ENCODE measurements around the gene SQOR. TPM values are rescaled to one million over a fixed set of nuclear protein-coding genes. Genes with fewer than 3 reads are reported as not detected.
A peak's percentile ranks its signal among the peaks of the same experiment; 100 is the strongest.
"Not testable (repeated sequence)": the region's sequence is repeated elsewhere in the genome, so short reads cannot be mapped to it uniquely, and the experiment has no call there.

Gene SQOR
- total RNA-seq, 1 donor from 2014 or later: 11.5 TPM

DNA sequence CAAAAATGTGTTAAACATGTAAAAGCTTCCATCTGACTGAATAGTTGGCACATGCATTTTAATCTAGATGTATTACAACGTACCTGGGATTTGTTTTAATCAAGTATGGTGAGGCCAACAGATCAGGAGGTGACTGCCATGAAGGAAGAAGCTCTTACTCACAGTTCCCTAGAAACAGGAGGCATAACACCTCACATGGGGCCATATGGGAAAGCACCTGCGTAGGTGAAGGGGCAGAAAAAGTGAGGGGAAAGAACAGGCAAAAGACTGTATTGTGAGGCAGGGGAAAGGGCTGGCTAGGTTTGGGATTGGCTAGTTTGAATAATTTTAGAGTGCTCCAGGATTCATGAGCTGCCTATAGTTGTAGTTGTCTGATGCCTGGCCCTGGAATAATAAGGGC, 9.6 kb downstream of the SQOR start:
- no peak overlapping the region for H3K4me3 ChIP-seq (ENCODE audit: low read length in 3 of 3)
- no peak overlapping the region for H3K9ac ChIP-seq (ENCODE audit: low read depth in 1 of 3, low read length in 3 of 3)
- H3K9me3 ChIP-seq (ENCODE audit: control insufficient read depth in 3 of 3, low read length in 3 of 3): no peaks in the 10 kb centered on the region
- no peaks in the 10 kb centered on the region for H3K27me3 ChIP-seq (ENCODE audit: control insufficient read depth in 3 of 3, insufficient read depth in 3 of 3, low read length in 3 of 3)
- peaks cover 37 to 67% (median 51%) of the 10 kb centered on the region in 3 donors for H3K4me1 ChIP-seq (ENCODE audit: control insufficient read depth in 3 of 3, insufficient read depth in 3 of 3, low read length in 3 of 3)
- H3K27ac ChIP-seq (ENCODE audit: low read depth, low read length): no peak overlapping the region
- H3K36me3 ChIP-seq (ENCODE audit: control insufficient read depth in 3 of 3, insufficient read depth in 3 of 3, low read length in 3 of 3): no peaks in the 10 kb centered on the region

DNA sequence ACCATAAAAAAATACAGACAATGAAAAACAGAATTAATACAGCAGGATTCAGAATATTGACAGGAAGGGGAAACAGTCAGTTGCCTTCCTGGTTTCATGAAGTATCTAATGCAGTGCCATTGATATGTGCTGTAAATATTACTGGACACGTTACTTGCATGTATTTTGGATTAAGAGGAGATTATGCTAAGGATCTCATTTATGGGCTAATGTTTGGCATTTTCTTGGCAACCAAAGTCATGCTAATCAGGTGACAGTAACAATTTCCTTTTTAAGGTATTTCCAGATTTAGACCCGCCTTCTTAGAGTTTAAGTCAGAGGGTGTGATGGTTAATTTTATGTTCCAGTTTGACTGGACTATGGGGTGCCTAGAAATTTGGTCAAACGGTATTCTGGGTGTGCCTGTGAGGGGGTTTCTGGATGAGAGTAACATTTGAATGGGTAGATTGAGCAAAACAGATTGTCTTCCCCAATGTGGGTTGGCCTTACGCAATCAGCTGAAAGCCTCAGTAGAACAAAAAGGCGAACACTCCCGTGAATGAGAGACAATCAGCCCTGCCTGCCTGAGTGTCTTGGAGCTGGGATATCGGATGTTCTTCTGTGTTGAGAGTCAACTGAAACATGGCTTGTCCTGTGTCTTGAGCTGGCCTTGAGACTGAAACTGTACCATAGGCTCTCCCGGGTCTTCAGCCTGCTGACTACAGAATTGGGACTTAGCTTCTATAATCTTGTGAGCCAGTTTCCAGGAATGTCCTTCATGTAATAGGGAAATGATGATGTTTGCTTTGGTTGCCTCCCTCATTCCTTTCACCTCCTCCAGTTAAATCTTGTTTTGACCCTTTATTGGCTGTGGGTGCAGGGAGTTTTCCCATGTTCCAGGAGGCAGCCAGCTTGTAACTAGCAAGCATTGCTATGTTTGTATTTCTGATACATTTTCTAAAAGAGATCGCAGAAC, 10.5 kb downstream of the SQOR start:
- Histone ChIP-seq H3K27ac (ENCODE audit: low read depth, low read length) (peak overlapping the region; percentile 31), H3K27me3 (ENCODE audit: control insufficient read depth in 3 of 3, insufficient read depth in 3 of 3, low read length in 3 of 3) (no peaks in the 10 kb centered on the region), H3K4me3 (ENCODE audit: low read length in 3 of 3) (no peak overlapping the region), H3K36me3 (ENCODE audit: control insufficient read depth in 3 of 3, insufficient read depth in 3 of 3, low read length in 3 of 3) (no peaks in the 10 kb centered on the region), H3K9ac (ENCODE audit: low read depth in 1 of 3, low read length in 3 of 3) (no peak overlapping the region), H3K4me1 (ENCODE audit: control insufficient read depth in 3 of 3, insufficient read depth in 3 of 3, low read length in 3 of 3) (peaks cover 37 to 70% (median 49%) of the 10 kb centered on the region in 3 donors), H3K9me3 (ENCODE audit: control insufficient read depth in 3 of 3, low read length in 3 of 3) (no peaks in the 10 kb centered on the region)

DNA sequence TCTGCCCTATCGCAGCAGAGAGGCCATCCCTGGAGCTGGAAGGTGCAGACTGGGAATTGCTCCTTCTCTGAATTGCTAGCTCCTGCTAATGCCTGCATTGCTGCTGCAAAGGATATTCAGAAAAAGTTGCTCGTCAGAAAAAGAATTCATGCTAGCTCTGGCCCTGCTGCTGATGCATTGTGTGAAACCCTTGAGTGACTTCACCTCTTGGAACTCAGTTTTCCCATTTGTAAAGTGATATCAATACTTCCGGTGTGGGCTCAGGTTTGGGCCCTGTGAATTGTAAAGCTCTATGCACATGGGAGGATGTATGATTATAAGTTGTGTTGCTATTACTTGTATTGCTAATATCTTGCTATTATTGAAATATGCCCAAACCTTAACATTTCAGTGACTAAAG, 11.4 kb downstream of the SQOR start:
- no peaks in the 10 kb centered on the region for H3K27me3 ChIP-seq (ENCODE audit: control insufficient read depth in 3 of 3, insufficient read depth in 3 of 3, low read length in 3 of 3)
- peaks cover 31 to 63% (median 40%) of the 10 kb centered on the region in 3 donors for H3K4me1 ChIP-seq (ENCODE audit: control insufficient read depth in 3 of 3, insufficient read depth in 3 of 3, low read length in 3 of 3)
- H3K36me3 ChIP-seq (ENCODE audit: control insufficient read depth in 3 of 3, insufficient read depth in 3 of 3, low read length in 3 of 3): no peaks in the 10 kb centered on the region
- H3K9ac ChIP-seq (ENCODE audit: low read depth in 1 of 3, low read length in 3 of 3): no peak overlapping the region
- H3K4me3 ChIP-seq (ENCODE audit: low read length in 3 of 3): no peak overlapping the region
- no peak overlapping the region for H3K27ac ChIP-seq (ENCODE audit: low read depth, low read length)
- no peaks in the 10 kb centered on the region for H3K9me3 ChIP-seq (ENCODE audit: control insufficient read depth in 3 of 3, low read length in 3 of 3)

DNA sequence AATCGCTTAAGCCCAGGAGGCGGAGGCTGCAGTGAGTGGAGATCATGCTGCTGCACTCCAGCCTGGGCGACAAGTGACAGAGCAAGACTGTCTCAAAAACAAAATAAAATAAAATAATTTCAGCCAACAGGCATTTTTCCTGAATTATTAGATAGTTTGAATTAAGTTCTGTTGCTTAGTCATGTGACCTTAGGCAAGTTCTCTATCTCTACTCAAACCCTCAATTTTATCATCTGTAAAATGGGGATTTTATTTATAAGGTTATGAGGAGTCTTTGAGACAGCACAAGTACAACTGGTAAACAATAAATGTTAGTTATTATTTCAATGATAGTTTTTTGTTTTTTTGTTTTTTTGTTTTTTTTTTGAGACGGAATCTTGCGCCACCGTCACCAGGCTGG, 13.0 kb downstream of the SQOR start:
- H3K9me3 ChIP-seq (ENCODE audit: control insufficient read depth in 3 of 3, low read length in 3 of 3): no peaks in the 10 kb centered on the region
- peaks cover 15 to 47% (median 25%) of the 10 kb centered on the region in 3 donors for H3K4me1 ChIP-seq (ENCODE audit: control insufficient read depth in 3 of 3, insufficient read depth in 3 of 3, low read length in 3 of 3)
- H3K36me3 ChIP-seq (ENCODE audit: control insufficient read depth in 3 of 3, insufficient read depth in 3 of 3, low read length in 3 of 3): no peaks in the 10 kb centered on the region
- H3K27ac ChIP-seq (ENCODE audit: low read depth, low read length): no peak overlapping the region
- H3K9ac ChIP-seq (ENCODE audit: low read depth in 1 of 3, low read length in 3 of 3): no peak overlapping the region
- H3K27me3 ChIP-seq (ENCODE audit: control insufficient read depth in 3 of 3, insufficient read depth in 3 of 3, low read length in 3 of 3): no peaks in the 10 kb centered on the region
- H3K4me3 ChIP-seq (ENCODE audit: low read length in 3 of 3): no peak overlapping the region

DNA sequence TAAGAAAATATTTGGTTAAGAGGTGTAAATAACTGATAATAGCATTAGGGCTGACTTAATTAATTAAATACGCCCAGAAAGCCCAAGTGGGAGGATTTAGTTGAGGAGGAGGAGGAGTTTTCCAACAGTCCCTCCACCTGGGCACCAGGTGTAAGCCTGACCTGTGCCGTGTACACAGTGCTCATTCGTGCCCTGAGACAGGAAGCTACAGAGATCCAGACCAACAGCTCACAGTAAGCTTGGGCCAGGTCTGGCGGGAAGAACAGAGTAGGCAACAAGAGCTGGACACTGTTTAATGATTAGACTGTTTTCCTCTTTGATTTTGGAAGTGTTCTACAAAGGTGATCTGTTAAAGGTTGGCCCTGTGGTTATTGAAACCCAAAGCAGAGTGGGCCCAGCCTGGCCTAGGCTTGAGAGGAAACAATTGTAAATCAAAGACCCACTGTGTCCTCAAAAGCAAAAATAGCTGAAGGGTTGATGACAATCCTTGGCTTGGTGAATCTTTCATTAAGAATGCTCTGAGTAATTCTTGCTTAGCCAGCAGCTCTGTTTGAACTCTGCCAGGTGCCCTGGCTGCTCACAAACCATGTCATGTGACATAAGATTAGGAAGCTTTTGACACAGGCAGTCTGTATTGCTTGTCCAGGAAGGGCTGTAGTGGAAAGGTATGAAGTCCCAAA, 13.8 kb downstream of the SQOR start:
- Histone ChIP-seq H3K4me3 (ENCODE audit: low read length in 3 of 3) (no peak overlapping the region), H3K9me3 (ENCODE audit: control insufficient read depth in 3 of 3, low read length in 3 of 3) (no peaks in the 10 kb centered on the region), H3K9ac (ENCODE audit: low read depth in 1 of 3, low read length in 3 of 3) (no peak overlapping the region), H3K27me3 (ENCODE audit: control insufficient read depth in 3 of 3, insufficient read depth in 3 of 3, low read length in 3 of 3) (no peaks in the 10 kb centered on the region), H3K36me3 (ENCODE audit: control insufficient read depth in 3 of 3, insufficient read depth in 3 of 3, low read length in 3 of 3) (no peaks in the 10 kb centered on the region), H3K27ac (ENCODE audit: low read depth, low read length) (peak overlapping the region; percentile 57), H3K4me1 (ENCODE audit: control insufficient read depth in 3 of 3, insufficient read depth in 3 of 3, low read length in 3 of 3) (peaks cover 13 to 49% (median 26%) of the 10 kb centered on the region in 3 donors)

DNA sequence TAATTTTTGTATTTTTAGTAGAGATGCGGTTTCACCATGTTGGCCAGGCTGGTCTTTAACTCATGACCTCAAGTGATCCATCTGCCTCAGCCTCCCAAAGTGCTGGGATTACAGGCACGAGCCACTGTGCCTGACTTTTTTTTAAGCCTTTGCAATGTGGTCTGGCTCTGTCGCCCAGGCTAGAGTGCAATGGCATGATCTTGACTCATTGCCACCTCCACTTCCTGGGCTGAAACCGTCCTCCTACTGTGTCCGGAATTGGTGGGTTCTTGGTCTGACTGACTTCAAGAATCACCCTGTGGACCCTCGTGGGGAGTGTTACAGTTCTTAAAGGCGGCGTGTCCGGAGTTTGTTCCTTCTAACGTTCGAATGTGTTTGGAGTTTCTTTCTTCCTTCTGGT, 15.2 kb downstream of the SQOR start:
- H3K4me1 ChIP-seq (ENCODE audit: control insufficient read depth in 3 of 3, insufficient read depth in 3 of 3, low read length in 3 of 3): peaks cover 13 to 41% (median 26%) of the 10 kb centered on the region in 3 donors
- not testable (repeated sequence) for H3K27me3 ChIP-seq (ENCODE audit: control insufficient read depth in 3 of 3, insufficient read depth in 3 of 3, low read length in 3 of 3); H3K9me3 ChIP-seq (ENCODE audit: control insufficient read depth in 3 of 3, low read length in 3 of 3); H3K9ac ChIP-seq (ENCODE audit: low read depth in 1 of 3, low read length in 3 of 3); H3K4me3 ChIP-seq (ENCODE audit: low read length in 3 of 3); H3K27ac ChIP-seq (ENCODE audit: low read depth, low read length); H3K36me3 ChIP-seq (ENCODE audit: control insufficient read depth in 3 of 3, insufficient read depth in 3 of 3, low read length in 3 of 3)

DNA sequence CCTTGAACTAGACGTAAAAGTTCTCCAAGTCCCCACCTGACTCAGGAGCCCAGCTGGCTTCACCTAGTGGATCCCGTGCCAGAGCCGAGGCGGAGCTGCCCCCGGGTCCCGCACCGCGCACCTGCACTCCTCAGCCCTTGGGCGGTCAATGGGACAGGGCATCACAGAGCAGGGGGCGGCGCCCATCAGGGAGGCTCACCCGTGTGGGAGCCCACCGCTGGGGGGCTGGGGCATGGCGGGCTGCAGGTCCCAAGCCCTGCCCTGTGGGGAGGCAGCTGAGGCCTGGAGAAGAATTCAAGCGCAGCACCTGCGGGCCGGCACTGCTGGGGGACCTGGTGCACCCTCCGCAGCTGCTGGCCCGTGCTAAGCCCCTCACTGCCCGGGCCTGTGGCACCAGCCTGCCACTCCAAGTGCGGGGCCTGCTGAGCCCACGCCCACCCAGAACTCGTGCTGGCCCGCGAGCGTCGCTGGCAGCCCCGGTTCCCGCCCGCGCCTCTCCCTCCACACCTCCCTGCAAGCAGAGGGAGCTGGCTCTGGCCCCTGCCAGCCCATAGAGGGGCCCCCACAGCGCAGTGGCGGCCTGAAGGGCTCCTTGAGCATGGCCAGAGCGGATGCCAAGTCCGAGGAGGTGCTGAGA, 16.2 kb downstream of the SQOR start:
- Histone ChIP-seq H3K4me1 (ENCODE audit: control insufficient read depth in 3 of 3, insufficient read depth in 3 of 3, low read length in 3 of 3) (peaks cover 11 to 31% (median 18%) of the 10 kb centered on the region in 3 donors), H3K9ac (ENCODE audit: low read depth in 1 of 3, low read length in 3 of 3) (no peak overlapping the region), H3K36me3 (ENCODE audit: control insufficient read depth in 3 of 3, insufficient read depth in 3 of 3, low read length in 3 of 3) (no peaks in the 10 kb centered on the region), H3K4me3 (ENCODE audit: low read length in 3 of 3) (no peak overlapping the region), H3K9me3 (ENCODE audit: control insufficient read depth in 3 of 3, low read length in 3 of 3) (no peaks in the 10 kb centered on the region), H3K27me3 (ENCODE audit: control insufficient read depth in 3 of 3, insufficient read depth in 3 of 3, low read length in 3 of 3) (no peaks in the 10 kb centered on the region), H3K27ac (ENCODE audit: low read depth, low read length) (no peak overlapping the region)

DNA sequence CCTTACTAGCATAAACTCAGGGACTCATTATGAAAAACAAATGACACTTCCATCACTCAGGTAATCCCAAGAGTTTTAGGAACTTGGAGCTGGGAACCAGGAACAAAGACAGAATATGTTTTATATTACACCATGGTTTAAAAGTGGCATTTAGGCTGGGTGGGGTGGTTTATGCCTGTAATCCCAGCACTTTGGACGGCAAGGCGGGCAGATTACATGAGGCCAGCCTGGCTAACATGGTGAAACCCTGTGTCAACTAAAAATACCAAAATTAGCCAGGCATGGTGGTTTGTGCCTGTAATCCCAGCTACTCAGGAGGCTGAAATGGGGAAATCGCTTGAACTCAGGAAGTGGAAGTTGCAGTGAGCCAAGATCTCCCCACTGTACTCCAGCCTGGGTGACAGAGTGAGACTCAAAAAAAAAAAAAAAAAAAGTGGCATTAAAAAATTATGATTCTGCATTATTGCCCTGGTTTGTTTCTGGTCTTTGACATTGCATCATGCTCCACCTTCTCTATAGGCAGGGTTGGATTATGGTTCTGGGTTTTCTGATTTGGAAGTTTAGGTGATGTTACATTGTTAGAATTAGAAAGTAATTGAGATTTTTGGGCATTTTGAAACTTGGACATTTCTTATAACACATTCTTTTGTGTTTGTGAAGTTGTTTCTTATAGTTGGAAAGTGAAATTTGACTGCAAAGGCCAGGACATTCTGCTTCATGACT, 19.0 kb downstream of the SQOR start:
- peaks cover 9 to 27% (median 18%) of the 10 kb centered on the region in 3 donors for H3K4me1 ChIP-seq (ENCODE audit: control insufficient read depth in 3 of 3, insufficient read depth in 3 of 3, low read length in 3 of 3)
- no peaks in the 10 kb centered on the region for H3K36me3 ChIP-seq (ENCODE audit: control insufficient read depth in 3 of 3, insufficient read depth in 3 of 3, low read length in 3 of 3)
- no peak overlapping the region for H3K4me3 ChIP-seq (ENCODE audit: low read length in 3 of 3)
- no peak overlapping the region for H3K27ac ChIP-seq (ENCODE audit: low read depth, low read length)
- H3K9ac ChIP-seq (ENCODE audit: low read depth in 1 of 3, low read length in 3 of 3): no peak overlapping the region
- H3K27me3 ChIP-seq (ENCODE audit: control insufficient read depth in 3 of 3, insufficient read depth in 3 of 3, low read length in 3 of 3): no peaks in the 10 kb centered on the region
- H3K9me3 ChIP-seq (ENCODE audit: control insufficient read depth in 3 of 3, low read length in 3 of 3): no peaks in the 10 kb centered on the region

DNA sequence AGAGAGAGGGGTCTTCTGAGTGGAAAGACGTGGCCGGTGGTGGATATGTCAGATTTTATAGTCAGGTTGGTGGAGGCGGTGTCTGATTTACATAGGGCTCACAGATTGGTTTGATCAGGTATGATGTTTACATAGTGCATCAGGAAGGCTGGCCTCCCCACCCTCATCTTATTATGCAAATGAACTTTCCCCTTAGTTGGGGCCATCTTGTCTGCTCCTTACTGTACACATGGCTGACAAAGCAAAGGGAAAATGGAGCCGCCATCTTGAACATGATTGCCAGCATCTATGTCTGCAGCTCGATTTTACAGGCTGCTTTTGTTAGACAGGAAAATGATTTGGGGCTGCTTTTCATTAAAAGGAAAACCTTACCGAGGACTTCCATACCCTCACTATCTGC, 19.9 kb downstream of the SQOR start:
- peaks cover 0 to 6% (median 0%) of the 10 kb centered on the region in 3 donors for H3K36me3 ChIP-seq (ENCODE audit: control insufficient read depth in 3 of 3, insufficient read depth in 3 of 3, low read length in 3 of 3)
- H3K4me1 ChIP-seq (ENCODE audit: control insufficient read depth in 3 of 3, insufficient read depth in 3 of 3, low read length in 3 of 3): peaks cover 14 to 30% (median 14%) of the 10 kb centered on the region in 3 donors
- H3K27ac ChIP-seq (ENCODE audit: low read depth, low read length): no peak overlapping the region

More for the DNA sequence above, 19.9 kb downstream of the SQOR start:
- Histone ChIP-seq H3K4me3 (ENCODE audit: low read length in 3 of 3) (no peak overlapping the region), H3K27me3 (ENCODE audit: control insufficient read depth in 3 of 3, insufficient read depth in 3 of 3, low read length in 3 of 3) (no peaks in the 10 kb centered on the region), H3K9ac (ENCODE audit: low read depth in 1 of 3, low read length in 3 of 3) (no peak overlapping the region), H3K9me3 (ENCODE audit: control insufficient read depth in 3 of 3, low read length in 3 of 3) (no peaks in the 10 kb centered on the region)
